NCI-H526 (cell line): Measurements from ENCODE around the gene POLDIP2.

ENCODE experiments used
- DNase-seq, 2 experiments: peaks; one replicate each; lab custom pipeline; 2025; lab: John Stamatoyannopoulos, UW

The POLDIP2 gene

GRCh38 chr17:28317099-28317965, 40.0 kb downstream of the POLDIP2 start:
- no peak for DNase-seq

GRCh38 chr17:28315846-28316705, 41.3 kb downstream of the POLDIP2 start:
- no peak for DNase-seq

GRCh38 chr17:28313841-28314240, 43.5 kb downstream of the POLDIP2 start:
- DNase-seq: no peak

- DNase-seq: no peak
These were observed 50.3 kb downstream of the POLDIP2 start for GRCh38 chr17:28306954-28307401.

- no peak for DNase-seq
These were observed 58.9 kb downstream of the POLDIP2 start for GRCh38 chr17:28298449-28298848.
